ENCODE data around the gene KCNJ12. TPM values are rescaled to one million over a fixed set of nuclear protein-coding genes. Genes with fewer than 3 reads are reported as not detected.

KCNJ12 gene
- total RNA-seq, 1 donor from 2014 or later, result 0.56 TPM

GRCh38 chr17:21372256-21372954 lies 3.8 kb upstream of the KCNJ12 start:
- H3K27me3 Mint-ChIP-seq (ENCODE audit: insufficient read depth, low read depth), result peaks cover 31% of the 10 kb centered on the region

GRCh38 chr17:21373036-21373435 lies 3.1 kb upstream of the KCNJ12 start:
- Histone ChIP-seq H3K4me2 (no peak overlapping the region), H4K20me1 (ENCODE audit: low read depth) (peaks cover 5% of the 10 kb centered on the region), H3K9me3 (ENCODE audit: low read depth) (no peaks in the 10 kb centered on the region), H3K4me1 (peaks cover 62% of the 10 kb centered on the region), H3K27me3 (peaks cover 46% of the 10 kb centered on the region), H3K79me2 (ENCODE audit: low read depth) (no peaks in the 10 kb centered on the region), H3K27ac (no peak overlapping the region), H3K36me3 (no peaks in the 10 kb centered on the region), H3K4me3 (no peak overlapping the region), H3F3A (ENCODE audit: low read depth) (peaks cover 44% of the 10 kb centered on the region), H3K9ac (no peak overlapping the region), H2AFZ (replicated peaks) (no peak overlapping the region)
- no peak for DNase-seq (ENCODE audit: low spot score)
- Mint-ChIP-seq H3K27ac (peak overlapping the region; percentile 72), H3K4me3 (no peak overlapping the region), H3K4me1 (peaks cover 46% of the 10 kb centered on the region), H3K36me3 (no peaks in the 10 kb centered on the region), H3K9me3 (no peaks in the 10 kb centered on the region), H3K27me3 (ENCODE audit: insufficient read depth, low read depth) (peaks cover 35% of the 10 kb centered on the region)
- TF ChIP-seq CTCF (IDR thresholded peaks at IDR 0.05) (no peak), EZH2 (IDR thresholded peaks at IDR 0.05) (no peak), EZH2phosphoT487 (IDR thresholded peaks at IDR 0.05) (no peak)

More at GRCh38 chr17:21372256-21372954, 3.8 kb upstream of the KCNJ12 start:
- H3K79me2 ChIP-seq (ENCODE audit: low read depth), result no peaks in the 10 kb centered on the region
- Mint-ChIP-seq H3K27ac (peak overlapping the region; percentile 72), H3K4me1 (peaks cover 46% of the 10 kb centered on the region), H3K36me3 (no peaks in the 10 kb centered on the region), H3K4me3 (no peak overlapping the region), H3K9me3 (no peaks in the 10 kb centered on the region)
- DNase-seq (ENCODE audit: low spot score), result no peak
- H3K27ac ChIP-seq, result no peak overlapping the region
- no peaks in the 10 kb centered on the region for H3K9me3 ChIP-seq (ENCODE audit: low read depth)
- peaks cover 2% of the 10 kb centered on the region for H4K20me1 ChIP-seq (ENCODE audit: low read depth)
- peaks cover 57% of the 10 kb centered on the region for H3K4me1 ChIP-seq
- no peak overlapping the region for H3K4me2 ChIP-seq
- H3K9ac ChIP-seq, result no peak overlapping the region
- H3K36me3 ChIP-seq, result no peaks in the 10 kb centered on the region
- peaks cover 40% of the 10 kb centered on the region for H3K27me3 ChIP-seq
- H2AFZ ChIP-seq (replicated peaks), result no peak overlapping the region
- TF ChIP-seq EZH2phosphoT487 (IDR thresholded peaks at IDR 0.05) (no peak), CTCF (IDR thresholded peaks at IDR 0.05) (no peak), EZH2 (IDR thresholded peaks at IDR 0.05) (no peak)
- H3F3A ChIP-seq (ENCODE audit: low read depth), result peaks cover 43% of the 10 kb centered on the region
- H3K4me3 ChIP-seq, result no peak overlapping the region

- H3K4me3 Mint-ChIP-seq, result no peak overlapping the region
- Histone ChIP-seq H3K27me3 (peaks cover 55% of the 10 kb centered on the region), H3K4me1 (peaks cover 62% of the 10 kb centered on the region), H3K36me3 (no peaks in the 10 kb centered on the region), H3K9ac (no peak overlapping the region), H4K20me1 (ENCODE audit: low read depth) (peaks cover 10% of the 10 kb centered on the region), H3K79me2 (ENCODE audit: low read depth) (no peaks in the 10 kb centered on the region), H3K4me2 (no peak overlapping the region), H3F3A (ENCODE audit: low read depth) (peaks cover 44% of the 10 kb centered on the region), H3K9me3 (ENCODE audit: low read depth) (no peaks in the 10 kb centered on the region), H3K4me3 (no peak overlapping the region), H2AFZ (replicated peaks) (no peak overlapping the region), H3K27ac (no peak overlapping the region)
- peaks cover 30% of the 10 kb centered on the region for H3K27me3 Mint-ChIP-seq (ENCODE audit: insufficient read depth, low read depth)
- H3K9me3 Mint-ChIP-seq, result no peaks in the 10 kb centered on the region
- DNase-seq (ENCODE audit: low spot score), result no peak
- peak overlapping the region; percentile 36 for H3K27ac Mint-ChIP-seq
- TF ChIP-seq CTCF (IDR thresholded peaks at IDR 0.05), result no peak
- TF ChIP-seq EZH2phosphoT487 (IDR thresholded peaks at IDR 0.05), result no peak
- H3K4me1 Mint-ChIP-seq, result peaks cover 44% of the 10 kb centered on the region
- no peaks in the 10 kb centered on the region for H3K36me3 Mint-ChIP-seq
These were observed 2.3 kb upstream of the KCNJ12 start for GRCh38 chr17:21373696-21374440.
